Measurements from ENCODE around the gene LBHD2.

The LBHD2 gene

DNA sequence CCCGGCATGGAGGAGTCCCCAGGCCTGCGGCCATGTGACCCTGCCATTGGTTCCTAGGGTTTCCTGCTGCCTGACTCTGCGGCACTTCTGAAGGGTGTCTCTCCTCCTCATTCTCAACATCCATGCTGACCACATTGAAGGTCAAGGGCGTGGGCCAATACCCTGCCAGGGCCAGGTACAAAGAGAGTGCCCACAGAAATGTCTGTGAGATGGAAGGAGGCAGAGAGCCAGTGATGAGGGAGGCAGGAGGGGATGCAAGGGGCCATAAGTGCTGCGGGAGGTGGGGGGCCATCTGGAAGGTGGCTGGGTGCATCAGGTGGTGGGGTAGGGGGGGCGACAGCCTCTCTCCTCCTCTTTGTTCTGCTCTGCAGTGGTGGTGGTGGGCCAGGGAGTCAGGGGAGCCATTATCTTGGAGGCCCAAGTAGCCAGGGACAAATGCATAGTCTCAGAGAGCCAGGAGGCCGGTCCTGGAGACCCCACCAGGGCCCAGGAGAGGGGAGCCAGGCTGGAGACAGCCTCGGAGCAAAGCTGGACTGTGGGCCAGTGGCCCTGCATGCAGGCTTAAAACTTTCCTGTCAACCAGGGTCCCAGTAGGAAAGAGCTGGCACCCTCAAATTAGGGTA is 13.6 kb upstream of the LBHD2 start:
- no peak for DNase-seq

GRCh38 chr14:103070971-103071542 is 13.0 kb upstream of the LBHD2 start:
- DNase-seq = no peak

DNA sequence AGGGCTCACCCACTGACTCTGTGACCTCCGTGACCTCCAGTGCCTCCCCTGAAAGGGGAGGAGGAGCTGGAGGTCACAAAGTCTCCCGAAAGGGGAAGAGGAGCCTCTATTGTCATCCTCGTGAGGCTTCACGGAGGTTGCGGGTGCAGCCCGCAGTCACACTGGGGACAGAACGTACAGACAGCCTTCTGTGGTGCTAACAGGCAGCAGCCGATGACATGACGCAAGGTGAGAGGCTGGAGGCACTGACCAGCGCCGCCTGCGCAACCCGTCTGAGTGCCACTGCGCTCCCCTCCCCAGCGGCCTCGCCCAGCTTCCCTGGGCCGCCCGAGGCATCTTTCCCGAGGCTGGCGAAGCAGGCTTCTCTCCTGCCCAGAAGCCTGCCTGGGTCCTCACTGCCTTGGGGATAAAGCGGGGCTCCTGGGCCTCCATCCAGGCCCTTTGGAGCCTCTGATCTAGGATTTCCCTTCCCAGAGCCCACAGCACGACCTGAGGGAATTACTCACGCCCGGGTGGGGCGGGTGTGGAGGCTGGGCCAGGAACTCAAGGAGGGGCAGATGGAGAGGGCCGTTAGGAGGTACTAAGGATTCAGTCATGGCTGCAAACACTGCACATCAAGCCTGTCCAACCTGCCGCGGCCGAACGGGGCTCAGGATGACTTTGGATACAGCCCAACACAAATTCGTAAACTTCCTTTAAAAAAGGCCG is 12.3 kb upstream of the LBHD2 start:
- DNase-seq = no peak

DNA sequence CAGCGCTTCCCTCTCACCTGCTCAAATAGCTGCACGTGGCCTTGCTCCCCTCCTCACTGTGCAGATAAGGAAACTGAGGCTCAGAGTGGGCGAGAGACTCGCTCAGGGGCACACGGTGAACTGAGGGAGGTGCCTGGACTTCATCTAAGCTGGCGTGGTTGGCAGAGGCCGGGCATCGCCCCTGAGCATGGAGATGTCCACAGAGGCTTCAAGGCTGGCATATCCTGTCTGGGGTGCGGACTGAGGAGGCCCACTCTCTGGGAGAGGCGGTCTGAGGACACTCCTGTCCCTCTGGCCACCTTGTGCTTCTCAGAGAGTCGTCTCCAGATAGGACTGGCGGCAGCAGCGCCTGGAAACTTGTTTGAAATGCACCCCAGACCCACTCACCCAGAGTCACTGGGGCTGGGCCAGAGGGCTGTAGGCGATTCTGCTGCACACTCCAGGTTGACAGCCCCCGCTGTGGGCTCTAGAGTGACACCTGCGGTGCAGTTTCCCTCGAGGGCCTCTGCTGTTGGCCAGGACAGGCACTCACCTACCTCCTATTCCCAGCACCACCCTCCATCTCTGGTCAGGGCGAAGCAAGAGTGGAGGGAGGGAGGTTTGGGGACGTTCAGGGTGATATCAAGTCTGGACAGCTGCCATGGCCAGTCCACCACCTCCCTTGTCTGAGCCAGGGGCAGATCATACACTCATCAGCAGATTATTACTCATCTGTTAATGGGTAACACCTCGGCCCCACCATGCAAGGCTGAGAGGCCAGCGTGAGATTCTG is 11.2 kb upstream of the LBHD2 start:
- DNase-seq = peak; percentile 30

GRCh38 chr14:103073367-103073875 is 10.6 kb upstream of the LBHD2 start:
- no peak for DNase-seq

DNA sequence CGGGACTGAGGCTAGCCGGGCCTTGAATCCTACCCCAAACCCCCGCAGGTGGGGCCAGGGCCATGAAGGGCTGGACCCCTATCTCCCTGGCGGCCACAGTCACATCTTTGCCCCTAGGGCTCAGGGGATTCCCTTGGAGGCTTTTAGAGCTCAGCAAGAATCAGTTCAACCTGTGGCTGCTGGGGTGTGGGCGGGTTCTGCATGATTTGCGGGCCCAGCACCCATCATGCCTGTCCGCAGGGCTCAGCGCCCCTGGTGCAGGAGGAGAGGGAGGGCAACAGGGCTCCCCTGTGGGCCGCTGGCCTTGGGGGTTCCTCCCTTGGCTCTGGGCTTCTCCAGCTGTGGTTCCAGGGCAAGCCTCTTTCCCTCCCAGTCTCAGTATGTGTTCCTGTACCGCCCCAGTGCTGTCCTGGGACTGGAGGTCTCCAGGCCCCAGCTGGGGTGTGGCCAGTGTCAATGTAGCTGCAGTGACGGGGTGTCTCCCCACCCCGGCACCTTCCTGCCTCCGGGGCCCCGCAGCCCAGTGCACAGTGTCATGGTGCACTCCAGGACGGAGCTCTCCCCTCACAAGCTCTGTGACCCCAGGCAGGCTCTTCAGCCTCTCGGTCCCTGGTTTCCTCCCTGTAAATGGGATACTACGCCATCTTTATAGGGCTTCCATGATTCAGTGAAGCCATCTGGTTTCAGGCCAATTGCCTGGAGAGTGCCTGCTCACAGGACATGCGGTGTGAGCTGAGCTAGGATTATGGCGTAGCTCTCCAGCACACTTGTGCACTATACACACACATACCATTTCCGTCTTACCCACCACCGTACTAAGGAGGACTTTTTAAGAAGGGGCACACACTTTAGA is 9.9 kb upstream of the LBHD2 start:
- DNase-seq = no peak

- no peak for DNase-seq
Observed at GRCh38 chr14:103074729-103075367, 9.2 kb upstream of the LBHD2 start.

DNA sequence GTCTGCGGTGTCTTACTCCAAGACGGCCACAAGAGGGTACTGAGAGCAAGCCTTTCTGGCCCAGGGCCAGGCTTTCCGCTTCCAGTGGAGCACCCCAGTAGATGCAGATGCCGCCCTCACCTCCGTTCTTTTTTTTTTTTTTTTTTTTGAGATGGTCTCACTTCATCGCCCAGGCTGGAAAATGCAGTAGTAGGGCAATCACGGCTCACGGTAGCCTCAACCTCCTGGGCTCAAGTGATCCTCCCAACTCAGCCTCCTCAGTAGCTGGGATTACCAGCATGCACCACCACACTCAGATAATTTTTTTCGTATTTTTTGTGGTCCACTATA is 5.6 kb upstream of the LBHD2 start:
- DNase-seq = peak; percentile 89

DNA sequence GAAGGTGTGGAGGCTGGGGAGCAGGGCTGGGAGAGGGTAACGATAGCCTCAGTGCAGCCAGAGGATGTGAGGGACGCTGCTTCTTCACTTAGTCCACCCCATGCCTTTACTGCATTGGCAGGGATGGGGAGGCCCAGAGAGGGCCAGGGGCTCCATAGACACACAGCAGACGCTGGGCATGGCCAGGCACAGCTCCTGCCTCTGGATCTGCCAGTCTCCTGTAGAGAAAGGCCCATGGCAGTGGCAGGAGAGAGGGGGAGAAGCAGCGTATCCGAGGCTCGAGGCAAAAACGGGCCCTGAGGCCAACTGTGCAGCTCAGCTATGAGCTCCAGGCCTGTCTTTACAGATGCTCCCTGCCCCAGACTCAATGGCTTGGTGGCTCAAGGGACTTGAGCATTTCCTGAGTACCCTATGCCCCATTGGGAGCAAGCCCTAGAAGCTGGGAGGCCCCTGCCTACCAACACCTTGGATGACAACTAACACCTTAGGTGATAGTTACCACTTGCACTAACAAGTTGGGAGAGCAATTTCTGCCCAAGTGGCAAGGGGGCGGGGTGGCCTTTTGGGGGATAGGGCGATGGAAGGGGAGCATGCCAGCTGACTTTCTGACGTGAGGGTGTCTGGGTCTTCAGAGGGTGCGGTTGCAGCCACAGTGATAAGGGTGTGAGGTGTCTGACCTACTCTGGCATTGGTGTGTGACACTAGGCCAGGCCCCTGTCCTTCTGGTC is 5.0 kb upstream of the LBHD2 start:
- DNase-seq = no peak

DNA sequence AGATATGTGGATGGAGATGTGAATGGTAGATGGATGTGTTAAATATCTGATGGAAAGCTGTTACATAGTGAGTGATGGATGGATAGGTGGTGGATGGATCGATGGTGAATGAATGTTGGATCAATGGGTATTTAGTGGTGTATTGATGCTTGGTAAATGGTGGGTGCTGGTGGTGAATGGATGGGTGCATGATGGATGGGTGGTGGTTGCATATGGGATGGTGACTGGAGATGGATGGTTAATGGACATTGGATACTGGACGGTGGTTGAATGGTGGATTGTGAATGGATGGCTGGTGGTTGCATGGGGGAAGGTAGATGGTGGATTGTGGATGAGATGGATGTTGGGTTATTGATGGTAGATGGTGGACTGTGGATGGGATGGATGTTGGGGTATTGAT is 2.1 kb upstream of the LBHD2 start:
- no peak for DNase-seq

DNA sequence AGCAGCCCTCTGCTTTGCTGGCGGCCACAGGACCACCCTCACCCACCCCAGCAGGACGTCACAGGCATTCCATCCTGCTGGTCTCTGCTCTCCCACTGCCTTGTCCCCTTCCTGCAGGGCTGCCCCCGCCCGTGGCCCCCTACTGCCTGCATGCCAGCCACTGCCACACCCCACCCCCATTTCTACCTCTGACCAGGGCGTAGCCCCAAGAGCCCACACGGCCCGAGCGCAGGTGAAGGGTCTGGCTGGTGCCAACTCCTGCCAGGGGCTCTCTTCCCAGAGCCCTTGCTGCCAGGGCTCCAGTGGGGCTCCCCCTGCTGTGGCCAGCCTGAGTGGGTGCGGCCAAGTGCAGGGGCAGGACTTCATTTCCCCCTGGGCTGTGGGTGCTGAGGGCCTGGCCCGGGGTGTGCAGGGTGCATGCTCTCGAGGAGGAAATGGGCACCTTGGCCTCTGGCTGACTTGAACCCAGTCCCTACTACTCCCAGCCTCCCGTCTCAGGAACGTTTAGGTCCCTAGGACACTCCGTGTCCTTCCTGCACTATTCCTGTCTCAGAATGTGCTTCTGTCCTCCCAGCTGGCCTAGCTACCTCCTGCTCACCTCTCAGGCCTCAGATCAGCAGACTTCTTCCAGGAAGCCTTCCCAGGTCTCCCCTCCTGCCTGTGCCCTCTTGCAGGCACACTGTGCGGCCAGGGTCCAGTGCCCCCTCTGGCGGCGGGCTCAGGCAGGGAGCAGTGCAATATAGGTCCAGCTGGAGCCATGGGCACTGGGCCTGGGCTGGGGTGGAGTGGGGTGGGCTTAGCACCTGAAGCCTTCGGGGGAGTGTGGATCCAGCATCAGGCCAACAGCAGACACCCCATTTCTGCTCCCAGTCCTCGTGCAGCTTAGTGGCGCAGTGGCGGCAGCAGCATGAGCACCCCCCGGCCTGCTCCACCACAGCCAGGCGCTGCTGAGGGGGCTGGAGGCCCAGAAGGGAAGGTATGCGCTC is 1.4 kb downstream of the LBHD2 start:
- no peak for DNase-seq

GRCh38 chr14:103086771-103087342 is 2.8 kb downstream of the LBHD2 start:
- no peak for DNase-seq

DNA sequence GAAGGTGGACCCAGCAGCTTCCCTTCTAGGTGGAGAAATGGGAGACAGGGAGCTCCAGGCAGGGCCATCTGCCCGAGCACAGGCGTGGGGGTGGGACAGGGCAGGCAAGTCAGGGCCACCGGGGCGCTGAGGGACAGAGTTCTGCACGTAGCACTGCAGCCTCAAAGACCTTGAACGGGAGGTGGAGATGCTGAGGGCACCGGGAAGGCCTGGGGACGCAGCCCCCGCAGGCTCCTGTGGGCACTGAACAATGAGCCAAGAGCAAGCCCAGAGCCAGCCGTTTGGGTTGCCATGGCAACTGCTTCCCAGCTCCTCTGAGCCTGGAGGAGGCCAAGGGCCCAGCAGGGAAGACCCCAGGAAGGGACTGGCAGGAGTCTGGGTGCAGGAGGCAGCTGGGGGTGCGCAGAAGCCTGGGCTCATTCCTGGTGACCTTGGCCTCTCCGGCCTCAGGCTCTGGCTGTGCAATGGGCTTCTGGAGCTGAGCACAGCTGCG is 3.4 kb downstream of the LBHD2 start:
- no peak for DNase-seq

DNA sequence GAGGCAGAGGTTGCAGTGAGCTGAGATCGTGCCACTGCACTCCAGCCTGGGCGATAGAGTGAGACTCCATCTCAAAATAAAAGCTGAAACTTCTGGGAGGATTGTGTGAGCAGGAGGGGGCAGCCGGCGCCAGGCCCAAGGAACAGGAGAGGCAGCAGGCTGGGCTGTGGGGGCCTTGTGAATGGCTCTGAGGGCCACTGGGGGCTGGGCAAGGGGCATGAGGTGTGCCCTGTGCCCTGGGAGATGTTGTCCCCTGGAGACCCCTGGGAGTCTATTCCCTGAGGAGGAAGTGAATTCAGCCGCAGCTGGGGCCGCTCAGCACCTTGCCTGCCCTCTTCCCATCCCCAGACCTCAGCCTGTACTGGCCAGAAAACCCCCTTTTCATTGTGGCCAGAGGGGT is 4.9 kb downstream of the LBHD2 start:
- DNase-seq = no peak

DNA sequence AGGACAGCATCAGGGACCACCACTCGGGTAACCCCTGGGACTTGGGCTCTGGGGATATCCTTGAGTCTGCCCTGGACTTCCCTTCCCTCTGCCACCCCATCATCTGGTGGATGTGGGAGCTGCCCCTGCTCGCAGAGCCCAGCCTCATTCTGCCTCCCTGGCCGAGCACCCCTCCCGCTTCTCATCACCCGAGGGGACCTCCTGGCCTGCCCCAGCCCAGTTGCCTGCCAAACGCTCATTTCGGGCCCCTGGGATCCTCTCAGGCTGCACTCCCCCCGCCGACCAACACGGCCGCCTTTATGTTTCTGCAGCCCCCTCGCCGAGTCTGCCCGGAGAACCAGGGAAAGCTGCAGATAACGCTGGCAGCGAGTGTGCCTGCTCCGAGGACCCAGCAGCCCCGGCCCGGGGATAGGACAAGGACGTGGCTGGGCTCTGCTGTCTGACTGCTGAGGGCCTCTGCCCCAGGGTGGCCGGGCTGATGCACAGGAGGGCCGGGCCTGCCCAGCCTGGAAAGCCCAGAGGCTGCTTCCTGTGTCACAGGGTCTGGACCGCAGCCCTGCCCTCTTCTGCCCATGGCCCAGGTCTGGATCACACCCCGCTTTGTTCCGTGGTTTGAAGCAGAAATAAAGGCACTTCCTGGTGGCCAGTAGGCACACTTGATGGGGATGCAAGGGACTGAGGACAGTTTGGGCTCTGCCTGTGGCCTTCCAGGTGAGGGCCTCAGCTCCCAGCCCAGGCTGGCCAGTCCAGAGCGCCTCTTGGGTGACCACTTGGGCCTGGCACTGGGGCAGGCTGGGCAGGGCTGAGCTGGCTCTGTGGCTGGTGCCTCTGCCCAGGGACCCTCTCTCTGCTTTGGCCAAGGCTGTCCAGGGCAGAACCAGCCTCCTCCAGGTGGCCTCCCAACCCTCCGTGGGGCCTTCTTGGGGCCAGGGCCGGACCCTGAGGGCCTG is 5.7 kb downstream of the LBHD2 start:
- DNase-seq = no peak

- no peak for DNase-seq
Observed at GRCh38 chr14:103090481-103091020, 6.5 kb downstream of the LBHD2 start.

DNA sequence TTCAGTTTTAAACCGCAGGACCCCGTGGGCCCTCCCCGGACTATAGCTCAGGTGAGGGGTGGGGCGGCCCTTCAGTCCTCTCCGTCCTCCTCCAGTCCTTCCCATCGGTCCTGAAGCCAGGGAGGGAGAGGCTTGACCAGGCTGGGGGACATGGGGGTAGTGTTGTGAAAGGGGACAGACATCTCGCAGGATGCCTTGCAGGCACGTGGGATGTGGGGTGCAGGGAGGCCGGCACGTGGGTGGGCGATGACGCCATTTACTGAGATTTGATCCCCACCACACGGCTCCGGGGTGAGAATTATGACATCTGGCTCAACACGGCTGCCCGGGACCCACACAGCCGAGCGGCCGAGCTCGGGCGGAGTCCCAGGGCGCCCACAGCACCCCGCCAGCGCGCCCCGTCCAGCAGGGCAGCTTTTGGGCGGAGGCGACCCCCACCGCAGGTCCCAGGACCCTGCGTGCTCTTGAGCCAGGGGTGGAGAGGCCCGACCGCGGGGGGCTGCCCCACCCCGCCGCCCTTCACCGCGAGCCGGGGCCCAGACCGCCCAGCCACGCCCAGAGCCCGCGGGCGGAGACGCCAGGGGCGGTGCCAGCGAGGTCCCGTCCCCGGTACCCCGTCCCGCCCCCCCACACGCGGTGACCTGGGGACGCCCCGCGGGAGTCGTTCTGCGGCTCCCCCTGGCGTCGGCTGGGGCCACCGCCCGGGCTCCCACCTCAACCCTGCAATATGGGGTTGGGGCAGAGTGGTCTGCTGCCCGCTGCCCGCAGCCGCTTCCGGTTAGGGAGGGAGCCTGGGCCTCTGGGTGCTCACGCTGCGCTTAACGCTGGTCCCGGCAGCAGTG is 7.3 kb downstream of the LBHD2 start:
- DNase-seq = peak; percentile 81
